GM12878 (cell line): ENCODE measurements around the gene MAP4K4.

Source experiments
- CHD2 ChIP-seq: IDR thresholded peaks from 2 replicates; pipeline ENCODE4 v1.6.1; 2011; ENCODE audit warnings: low read depth, low read length, improper control_type of control experiment, borderline replicate concordance
- EZH2 ChIP-seq: IDR thresholded peaks from 2 replicates; pipeline ENCODE4 v1.6.1; 2012; ENCODE audit warnings: low read depth, mild to moderate bottlenecking, control low read depth, inconsistent platforms, low read length, borderline replicate concordance; ENCODE audit not compliant: control insufficient read depth
- NR2C2 ChIP-seq: IDR thresholded peaks from 2 replicates; pipeline ENCODE4 v1.6.1; 2011; ENCODE audit warnings: borderline replicate concordance, low read depth; ENCODE audit not compliant: control insufficient read depth, insufficient read length
- POLR2A ChIP-seq: IDR thresholded peaks from 2 replicates; pipeline ENCODE4 v1.6.1; 2011; ENCODE audit warnings: low read depth, mild to moderate bottlenecking, low read length
- POLR2AphosphoS5 ChIP-seq: IDR thresholded peaks from 2 replicates; pipeline ENCODE4 v1.6.1; 2011; ENCODE audit warnings: mild to moderate bottlenecking, low read length, inconsistent platforms
- SIN3A ChIP-seq: IDR thresholded peaks from 2 replicates; pipeline ENCODE4 v1.6.1; 2012; ENCODE audit warnings: low read depth, low read length, improper control_type of control experiment
- TCF12 ChIP-seq: IDR thresholded peaks from 2 replicates; pipeline ENCODE4 v1.6.1; 2011; ENCODE audit warnings: low read depth, mild to moderate bottlenecking, low read length
- ZNF24 ChIP-seq: fragments of 450-650 bp; IDR thresholded peaks from 2 replicates; pipeline ENCODE4 v1.6.1; 2017; ENCODE audit warnings: antibody characterized with exemption, mild to moderate bottlenecking
- TF ChIP-seq, protein P1 (sequence below): IDR thresholded peaks from 2 replicates; pipeline ENCODE4 v1.6.1; 2012; ENCODE audit warnings: low read depth, low read length, improper control_type of control experiment
- TF ChIP-seq, protein P2 (sequence below), 3 experiments: IDR thresholded peaks in 2 of 3; conservative IDR thresholded peaks in 1 of 3; 2 replicates each; pipeline ENCODE4 v1.5.1; 2011; ENCODE audit warnings: low read depth in 3 of 3, low read length in 3 of 3, mild to moderate bottlenecking in 3 of 3, control low read depth in 2 of 3, moderate library complexity in 2 of 3, inconsistent platforms in 1 of 3, mixed read lengths in 1 of 3; ENCODE audit not compliant: control insufficient read depth in 2 of 3, insufficient read depth in 1 of 3; ENCODE audit errors: extremely low read depth in 1 of 3
- TF ChIP-seq, protein P3 (sequence below): IDR thresholded peaks from 2 replicates; pipeline ENCODE4 v1.6.1; 2011; ENCODE audit warnings: low read depth, mild to moderate bottlenecking, low read length, moderate library complexity, borderline replicate concordance; ENCODE audit errors: extremely low read depth

DNA sequence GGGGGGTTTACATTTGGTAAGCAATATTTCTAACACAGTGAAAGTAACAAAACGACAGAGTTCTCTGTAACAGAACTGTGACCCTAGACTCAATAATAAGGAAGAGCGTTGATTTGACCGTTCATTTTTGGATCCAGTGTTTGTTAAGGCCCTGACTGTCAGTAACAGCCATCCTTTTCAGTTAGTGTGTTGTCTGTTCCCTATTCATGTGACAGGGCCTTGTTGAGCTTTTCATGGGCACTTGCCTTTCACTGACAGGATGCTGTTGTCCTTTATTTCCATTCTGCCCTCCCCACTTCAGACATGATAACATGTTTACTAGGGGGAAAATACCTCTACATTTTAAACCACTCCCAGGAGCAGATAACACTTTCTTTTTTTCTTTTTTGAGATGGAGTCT lies 45.8 kb downstream of the MAP4K4 start:
- TF ChIP-seq, protein P1, sequence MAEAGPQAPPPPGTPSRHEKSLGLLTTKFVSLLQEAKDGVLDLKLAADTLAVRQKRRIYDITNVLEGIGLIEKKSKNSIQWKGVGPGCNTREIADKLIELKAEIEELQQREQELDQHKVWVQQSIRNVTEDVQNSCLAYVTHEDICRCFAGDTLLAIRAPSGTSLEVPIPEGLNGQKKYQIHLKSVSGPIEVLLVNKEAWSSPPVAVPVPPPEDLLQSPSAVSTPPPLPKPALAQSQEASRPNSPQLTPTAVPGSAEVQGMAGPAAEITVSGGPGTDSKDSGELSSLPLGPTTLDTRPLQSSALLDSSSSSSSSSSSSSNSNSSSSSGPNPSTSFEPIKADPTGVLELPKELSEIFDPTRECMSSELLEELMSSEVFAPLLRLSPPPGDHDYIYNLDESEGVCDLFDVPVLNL: no peak
- TF ChIP-seq SIN3A (no peak), TCF12 (no peak), POLR2A (no peak), ZNF24 (no peak), POLR2AphosphoS5 (no peak), EZH2 (no peak), NR2C2 (no peak), CHD2 (no peak)
- TF ChIP-seq, protein P2, sequence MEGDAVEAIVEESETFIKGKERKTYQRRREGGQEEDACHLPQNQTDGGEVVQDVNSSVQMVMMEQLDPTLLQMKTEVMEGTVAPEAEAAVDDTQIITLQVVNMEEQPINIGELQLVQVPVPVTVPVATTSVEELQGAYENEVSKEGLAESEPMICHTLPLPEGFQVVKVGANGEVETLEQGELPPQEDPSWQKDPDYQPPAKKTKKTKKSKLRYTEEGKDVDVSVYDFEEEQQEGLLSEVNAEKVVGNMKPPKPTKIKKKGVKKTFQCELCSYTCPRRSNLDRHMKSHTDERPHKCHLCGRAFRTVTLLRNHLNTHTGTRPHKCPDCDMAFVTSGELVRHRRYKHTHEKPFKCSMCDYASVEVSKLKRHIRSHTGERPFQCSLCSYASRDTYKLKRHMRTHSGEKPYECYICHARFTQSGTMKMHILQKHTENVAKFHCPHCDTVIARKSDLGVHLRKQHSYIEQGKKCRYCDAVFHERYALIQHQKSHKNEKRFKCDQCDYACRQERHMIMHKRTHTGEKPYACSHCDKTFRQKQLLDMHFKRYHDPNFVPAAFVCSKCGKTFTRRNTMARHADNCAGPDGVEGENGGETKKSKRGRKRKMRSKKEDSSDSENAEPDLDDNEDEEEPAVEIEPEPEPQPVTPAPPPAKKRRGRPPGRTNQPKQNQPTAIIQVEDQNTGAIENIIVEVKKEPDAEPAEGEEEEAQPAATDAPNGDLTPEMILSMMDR (IDR thresholded peaks at IDR 0.05 in 2 of 3, conservative IDR thresholded peaks at IDR 0.05 in 1 of 3; ENCODE audit: control insufficient read depth in 2 of 3, extremely low read depth in 1 of 3, insufficient read depth in 1 of 3, low read depth in 3 of 3, low read length in 3 of 3): no peak
- TF ChIP-seq, protein P3, sequence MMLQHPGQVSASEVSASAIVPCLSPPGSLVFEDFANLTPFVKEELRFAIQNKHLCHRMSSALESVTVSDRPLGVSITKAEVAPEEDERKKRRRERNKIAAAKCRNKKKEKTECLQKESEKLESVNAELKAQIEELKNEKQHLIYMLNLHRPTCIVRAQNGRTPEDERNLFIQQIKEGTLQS: no peak
